Subcutaneous adipose tissue (tissue), 4 donors: ENCODE measurements around the gene TMEM255B. TPM values are rescaled to one million over a fixed set of nuclear protein-coding genes. Genes with fewer than 3 reads are reported as not detected.

Experiments
- CTCF ChIP-seq: fragments of 450-650 bp; IDR thresholded peaks from one replicate; pipeline ENCODE4 v1.5.1; 2016; ENCODE audit warnings: low read depth, mild to moderate bottlenecking, control low read depth, antibody characterized with exemption, moderate library complexity
- total RNA-seq, 4 donors: library from RNA; depleted of rRNA; stranded (reverse); fragments of >200 nt; gene quantifications; one replicate each; pipeline ENCODE4 v1.1.0, GENCODE V29; 2016

The TMEM255B gene
- total RNA-seq, 4 donors from 2014 or later: 1.5 to 19.2 (median 5.2) TPM

GRCh38 chr13:113756441-113757097 is 2.5 kb upstream of the TMEM255B start:
- TF ChIP-seq CTCF: no peak

GRCh38 chr13:113759525-113760137 is 605 bp downstream of the TMEM255B start:
- no peak for TF ChIP-seq CTCF

- TF ChIP-seq CTCF: no peak
These were observed 2.1 kb downstream of the TMEM255B start for GRCh38 chr13:113761136-113761535.

- TF ChIP-seq CTCF: no peak
These were observed 3.0 kb downstream of the TMEM255B start for GRCh38 chr13:113762075-113762474.

- TF ChIP-seq CTCF: no peak
These were observed 3.5 kb downstream of the TMEM255B start for GRCh38 chr13:113762538-113762937.

- no peak for TF ChIP-seq CTCF
These were observed 4.2 kb downstream of the TMEM255B start for GRCh38 chr13:113763254-113763653.

- TF ChIP-seq CTCF: no peak
These were observed 5.2 kb downstream of the TMEM255B start for GRCh38 chr13:113763961-113764792.
